Nucleus accumbens (tissue), 56 donors: ENCODE data around the gene PLCB4.
"Not testable (repeated sequence)": the region's sequence is repeated elsewhere in the genome, so short reads cannot be mapped to it uniquely, and the experiment has no call there.

ENCODE experiments used
- DNase-seq, 56 donors: peaks; one replicate each; lab custom pipeline; 2025; lab: John Stamatoyannopoulos, UW

PLCB4 gene

GRCh38 chr20:9385345-9386310, 316.7 kb downstream of the PLCB4 start:
- not testable (repeated sequence) for DNase-seq

GRCh38 chr20:9388160-9388812, 319.4 kb downstream of the PLCB4 start:
- no peak for DNase-seq

GRCh38 chr20:9388813-9389161, 319.9 kb downstream of the PLCB4 start:
- no peak for DNase-seq

GRCh38 chr20:9389346-9389745, 320.5 kb downstream of the PLCB4 start:
- DNase-seq = no peak

GRCh38 chr20:9390441-9390840, 321.6 kb downstream of the PLCB4 start:
- DNase-seq = no peak

GRCh38 chr20:9392892-9393857, 324.3 kb downstream of the PLCB4 start:
- DNase-seq = peak in 41 of 56 donors; percentile 5 to 76 (median 31)

- no peak for DNase-seq
Measured at GRCh38 chr20:9395971-9396370, 327.1 kb downstream of the PLCB4 start.

GRCh38 chr20:9397928-9398327, 329.0 kb downstream of the PLCB4 start:
- peak in 9 of 56 donors; percentile 2 to 21 (median 12) for DNase-seq

GRCh38 chr20:9398882-9399281, 330.0 kb downstream of the PLCB4 start:
- no peak for DNase-seq

- no peak for DNase-seq
Measured at GRCh38 chr20:9399322-9399721, 330.4 kb downstream of the PLCB4 start.

- DNase-seq = no peak
Measured at GRCh38 chr20:9400171-9401025, 331.5 kb downstream of the PLCB4 start.

GRCh38 chr20:9401371-9401770, 332.5 kb downstream of the PLCB4 start:
- DNase-seq = no peak

- no peak for DNase-seq
Measured at GRCh38 chr20:9402141-9402540, 333.3 kb downstream of the PLCB4 start.

GRCh38 chr20:9402546-9402945, 333.7 kb downstream of the PLCB4 start:
- DNase-seq = no peak

GRCh38 chr20:9403448-9403847, 334.6 kb downstream of the PLCB4 start:
- no peak for DNase-seq

GRCh38 chr20:9407805-9408421, 339.0 kb downstream of the PLCB4 start:
- DNase-seq = peak in 49 of 56 donors; percentile 1 to 90 (median 41)

GRCh38 chr20:9408422-9409300, 339.8 kb downstream of the PLCB4 start:
- DNase-seq = no peak

- DNase-seq = no peak
Measured at GRCh38 chr20:9409352-9409751, 340.5 kb downstream of the PLCB4 start.
